Measurements from ENCODE around the gene KRT26.

DNA sequence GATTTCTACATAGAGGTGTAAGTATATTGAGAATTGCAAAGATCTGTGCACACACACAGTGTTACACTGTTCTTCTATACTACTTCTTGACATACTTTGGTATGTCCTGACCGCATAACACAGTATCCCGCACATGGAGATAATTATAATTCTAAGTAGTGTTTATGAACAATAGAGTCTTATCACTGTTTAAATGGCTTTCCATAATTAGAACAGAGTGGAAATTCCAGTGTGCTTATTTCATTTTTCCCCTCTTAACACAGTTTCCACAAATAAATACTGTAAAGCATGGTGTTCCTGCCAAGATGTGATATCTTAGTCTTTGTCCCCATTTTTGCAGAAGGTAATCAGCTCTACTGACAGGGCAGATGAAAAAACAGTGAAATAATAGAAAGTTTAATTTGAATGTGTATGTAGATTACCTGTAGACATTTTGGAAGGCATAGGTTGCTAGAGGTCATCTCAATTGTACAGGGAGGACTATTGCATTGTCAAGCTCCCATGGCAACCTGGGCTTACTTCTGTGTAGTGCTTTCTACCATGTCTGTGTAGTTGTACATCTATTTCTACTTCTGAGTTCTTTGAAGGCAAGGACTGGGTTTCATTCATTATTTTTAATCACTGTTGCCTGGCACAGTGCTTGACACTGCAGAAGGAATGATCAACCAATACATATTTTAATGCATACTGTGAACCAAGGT, 37.9 kb upstream of the KRT26 start:
- TF ChIP-seq, protein P1, sequence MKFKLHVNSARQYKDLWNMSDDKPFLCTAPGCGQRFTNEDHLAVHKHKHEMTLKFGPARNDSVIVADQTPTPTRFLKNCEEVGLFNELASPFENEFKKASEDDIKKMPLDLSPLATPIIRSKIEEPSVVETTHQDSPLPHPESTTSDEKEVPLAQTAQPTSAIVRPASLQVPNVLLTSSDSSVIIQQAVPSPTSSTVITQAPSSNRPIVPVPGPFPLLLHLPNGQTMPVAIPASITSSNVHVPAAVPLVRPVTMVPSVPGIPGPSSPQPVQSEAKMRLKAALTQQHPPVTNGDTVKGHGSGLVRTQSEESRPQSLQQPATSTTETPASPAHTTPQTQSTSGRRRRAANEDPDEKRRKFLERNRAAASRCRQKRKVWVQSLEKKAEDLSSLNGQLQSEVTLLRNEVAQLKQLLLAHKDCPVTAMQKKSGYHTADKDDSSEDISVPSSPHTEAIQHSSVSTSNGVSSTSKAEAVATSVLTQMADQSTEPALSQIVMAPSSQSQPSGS (CRISPR knock-in tag; IDR thresholded peaks at IDR 0.05) = no peak
- TF ChIP-seq ARNTL (CRISPR knock-in tag; IDR thresholded peaks at IDR 0.05) (no peak), HDAC6 (IDR thresholded peaks at IDR 0.05; ENCODE audit: low read depth, low read length) (no peak), NFE2L1 (CRISPR knock-in tag; IDR thresholded peaks at IDR 0.05; ENCODE audit: borderline replicate concordance) (no peak), ZBTB7A (CRISPR knock-in tag; IDR thresholded peaks at IDR 0.05) (no peak), DPF2 (CRISPR knock-in tag; IDR thresholded peaks at IDR 0.05; ENCODE audit: borderline replicate concordance, low read depth) (no peak), ZNF558 (CRISPR knock-in tag; IDR thresholded peaks at IDR 0.05; ENCODE audit: borderline replicate concordance) (no peak), ZIK1 (CRISPR knock-in tag; IDR thresholded peaks at IDR 0.05; ENCODE audit: borderline replicate concordance, low read depth) (no peak), STAT5B (CRISPR knock-in tag; IDR thresholded peaks at IDR 0.05) (no peak)
- TF ChIP-seq, protein P2, sequence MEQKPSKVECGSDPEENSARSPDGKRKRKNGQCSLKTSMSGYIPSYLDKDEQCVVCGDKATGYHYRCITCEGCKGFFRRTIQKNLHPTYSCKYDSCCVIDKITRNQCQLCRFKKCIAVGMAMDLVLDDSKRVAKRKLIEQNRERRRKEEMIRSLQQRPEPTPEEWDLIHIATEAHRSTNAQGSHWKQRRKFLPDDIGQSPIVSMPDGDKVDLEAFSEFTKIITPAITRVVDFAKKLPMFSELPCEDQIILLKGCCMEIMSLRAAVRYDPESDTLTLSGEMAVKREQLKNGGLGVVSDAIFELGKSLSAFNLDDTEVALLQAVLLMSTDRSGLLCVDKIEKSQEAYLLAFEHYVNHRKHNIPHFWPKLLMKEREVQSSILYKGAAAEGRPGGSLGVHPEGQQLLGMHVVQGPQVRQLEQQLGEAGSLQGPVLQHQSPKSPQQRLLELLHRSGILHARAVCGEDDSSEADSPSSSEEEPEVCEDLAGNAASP (CRISPR knock-in tag; IDR thresholded peaks at IDR 0.05; ENCODE audit: borderline replicate concordance) = no peak
- TF ChIP-seq, protein P3, sequence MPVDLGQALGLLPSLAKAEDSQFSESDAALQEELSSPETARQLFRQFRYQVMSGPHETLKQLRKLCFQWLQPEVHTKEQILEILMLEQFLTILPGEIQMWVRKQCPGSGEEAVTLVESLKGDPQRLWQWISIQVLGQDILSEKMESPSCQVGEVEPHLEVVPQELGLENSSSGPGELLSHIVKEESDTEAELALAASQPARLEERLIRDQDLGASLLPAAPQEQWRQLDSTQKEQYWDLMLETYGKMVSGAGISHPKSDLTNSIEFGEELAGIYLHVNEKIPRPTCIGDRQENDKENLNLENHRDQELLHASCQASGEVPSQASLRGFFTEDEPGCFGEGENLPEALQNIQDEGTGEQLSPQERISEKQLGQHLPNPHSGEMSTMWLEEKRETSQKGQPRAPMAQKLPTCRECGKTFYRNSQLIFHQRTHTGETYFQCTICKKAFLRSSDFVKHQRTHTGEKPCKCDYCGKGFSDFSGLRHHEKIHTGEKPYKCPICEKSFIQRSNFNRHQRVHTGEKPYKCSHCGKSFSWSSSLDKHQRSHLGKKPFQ (CRISPR knock-in tag; IDR thresholded peaks at IDR 0.05; ENCODE audit: insufficient replicate concordance) = no peak
- TF ChIP-seq, protein P4, sequence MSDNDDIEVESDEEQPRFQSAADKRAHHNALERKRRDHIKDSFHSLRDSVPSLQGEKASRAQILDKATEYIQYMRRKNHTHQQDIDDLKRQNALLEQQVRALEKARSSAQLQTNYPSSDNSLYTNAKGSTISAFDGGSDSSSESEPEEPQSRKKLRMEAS (IDR thresholded peaks at IDR 0.05) = no peak
- TF ChIP-seq, protein P5, sequence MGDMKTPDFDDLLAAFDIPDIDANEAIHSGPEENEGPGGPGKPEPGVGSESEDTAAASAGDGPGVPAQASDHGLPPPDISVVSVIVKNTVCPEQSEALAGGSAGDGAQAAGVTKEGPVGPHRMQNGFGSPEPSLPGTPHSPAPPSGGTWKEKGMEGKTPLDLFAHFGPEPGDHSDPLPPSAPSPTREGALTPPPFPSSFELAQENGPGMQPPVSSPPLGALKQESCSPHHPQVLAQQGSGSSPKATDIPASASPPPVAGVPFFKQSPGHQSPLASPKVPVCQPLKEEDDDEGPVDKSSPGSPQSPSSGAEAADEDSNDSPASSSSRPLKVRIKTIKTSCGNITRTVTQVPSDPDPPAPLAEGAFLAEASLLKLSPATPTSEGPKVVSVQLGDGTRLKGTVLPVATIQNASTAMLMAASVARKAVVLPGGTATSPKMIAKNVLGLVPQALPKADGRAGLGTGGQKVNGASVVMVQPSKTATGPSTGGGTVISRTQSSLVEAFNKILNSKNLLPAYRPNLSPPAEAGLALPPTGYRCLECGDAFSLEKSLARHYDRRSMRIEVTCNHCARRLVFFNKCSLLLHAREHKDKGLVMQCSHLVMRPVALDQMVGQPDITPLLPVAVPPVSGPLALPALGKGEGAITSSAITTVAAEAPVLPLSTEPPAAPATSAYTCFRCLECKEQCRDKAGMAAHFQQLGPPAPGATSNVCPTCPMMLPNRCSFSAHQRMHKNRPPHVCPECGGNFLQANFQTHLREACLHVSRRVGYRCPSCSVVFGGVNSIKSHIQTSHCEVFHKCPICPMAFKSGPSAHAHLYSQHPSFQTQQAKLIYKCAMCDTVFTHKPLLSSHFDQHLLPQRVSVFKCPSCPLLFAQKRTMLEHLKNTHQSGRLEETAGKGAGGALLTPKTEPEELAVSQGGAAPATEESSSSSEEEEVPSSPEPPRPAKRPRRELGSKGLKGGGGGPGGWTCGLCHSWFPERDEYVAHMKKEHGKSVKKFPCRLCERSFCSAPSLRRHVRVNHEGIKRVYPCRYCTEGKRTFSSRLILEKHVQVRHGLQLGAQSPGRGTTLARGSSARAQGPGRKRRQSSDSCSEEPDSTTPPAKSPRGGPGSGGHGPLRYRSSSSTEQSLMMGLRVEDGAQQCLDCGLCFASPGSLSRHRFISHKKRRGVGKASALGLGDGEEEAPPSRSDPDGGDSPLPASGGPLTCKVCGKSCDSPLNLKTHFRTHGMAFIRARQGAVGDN (CRISPR knock-in tag; IDR thresholded peaks at IDR 0.05) = no peak
